Neuronal stem cell (in vitro differentiated cells): Measurements from ENCODE around the gene KRT3.

Experiments used
- DNase-seq: peaks from one replicate; pipeline ENCODE4 v3.0.0-alpha.2; 2013; ENCODE audit warnings: low spot score
- H2AFZ ChIP-seq: one replicate; pipeline ENCODE4 v1.6.1; 2013; ENCODE audit warnings: mild to moderate bottlenecking, low read length, inconsistent platforms
- H2AK5ac ChIP-seq: 2 replicates; pipeline ENCODE4 v1.6.1; 2013; ENCODE audit warnings: low read depth, mild to moderate bottlenecking, inconsistent platforms, low read length, moderate library complexity, mixed read lengths
- H2BK120ac ChIP-seq: 2 replicates; pipeline ENCODE4 v1.6.1; 2013; ENCODE audit warnings: low read depth, mild to moderate bottlenecking, inconsistent platforms, low read length, moderate library complexity, mixed read lengths
- H2BK12ac ChIP-seq: one replicate; pipeline ENCODE4 v1.6.1; 2013; ENCODE audit warnings: low read length, inconsistent platforms
- H2BK15ac ChIP-seq: 2 replicates; pipeline ENCODE4 v1.6.1; 2013; ENCODE audit warnings: mild to moderate bottlenecking, low read length, inconsistent platforms, mixed read lengths
- H2BK5ac ChIP-seq: one replicate; pipeline ENCODE4 v1.6.1; 2013; ENCODE audit warnings: inconsistent platforms, mild to moderate bottlenecking, low read length, moderate library complexity
- H3K14ac ChIP-seq: one replicate; pipeline ENCODE4 v1.6.1; 2013; ENCODE audit warnings: low read length, inconsistent platforms
- H3K18ac ChIP-seq: 2 replicates; pipeline ENCODE4 v1.6.1; 2013; ENCODE audit warnings: low read length, inconsistent platforms
- H3K23ac ChIP-seq: 2 replicates; pipeline ENCODE4 v1.6.1; 2013; ENCODE audit warnings: low read depth, mild to moderate bottlenecking, mixed read lengths, low read length, inconsistent platforms; ENCODE audit not compliant: poor library complexity
- H3K27ac ChIP-seq: replicated peaks from 3 replicates; pipeline ENCODE4 v1.5.1; 2013; ENCODE audit warnings: low read length, inconsistent platforms
- H3K27me3 ChIP-seq, 3 experiments: 2 replicates each; pipeline ENCODE4 v1.6.1; 2013; ENCODE audit warnings: low read length in 3 of 3, mild to moderate bottlenecking in 2 of 3, inconsistent platforms in 1 of 3, low read depth in 1 of 3, mixed read lengths in 1 of 3, moderate library complexity in 1 of 3; ENCODE audit not compliant: control insufficient read depth in 3 of 3, insufficient read depth in 3 of 3
- H3K36me3 ChIP-seq, 2 donors: replicated peaks in 1 of 2; 2 replicates each; pipeline ENCODE4 v1.6.1; 2013; ENCODE audit warnings: low read length in 2 of 2; ENCODE audit not compliant: control insufficient read depth in 2 of 2, insufficient read depth in 2 of 2
- H3K4ac ChIP-seq: 2 replicates; pipeline ENCODE4 v1.6.1; 2013; ENCODE audit warnings: inconsistent platforms, mild to moderate bottlenecking, low read length, moderate library complexity
- H3K4me1 ChIP-seq, 2 donors: 1 replicate in 1 of 2; 2 replicates in 1 of 2; pipeline ENCODE4 v1.6.1; 2013; ENCODE audit warnings: low read length in 2 of 2, low read depth in 1 of 2; ENCODE audit not compliant: control insufficient read depth in 2 of 2, insufficient read depth in 1 of 2
- H3K4me2 ChIP-seq: one replicate; pipeline ENCODE4 v1.6.1; 2013; ENCODE audit warnings: mild to moderate bottlenecking, low read length, inconsistent platforms; ENCODE audit not compliant: insufficient read depth, poor library complexity, severe bottlenecking
- H3K4me3 ChIP-seq, 2 donors: 2 replicates each; pipeline ENCODE4 v1.5.1; 2013; ENCODE audit warnings: low read length in 2 of 2, mild to moderate bottlenecking in 2 of 2, inconsistent platforms in 1 of 2, moderate library complexity in 1 of 2
- H3K79me1 ChIP-seq: one replicate; pipeline ENCODE4 v1.6.1; 2013; ENCODE audit warnings: low read depth, mild to moderate bottlenecking, inconsistent platforms, low read length, moderate library complexity
- H3K9ac ChIP-seq: one replicate; pipeline ENCODE4 v1.6.1; 2013; ENCODE audit warnings: mild to moderate bottlenecking, low read depth, low read length, inconsistent platforms; ENCODE audit not compliant: poor library complexity
- H3K9me3 ChIP-seq, 2 donors: replicated peaks in 1 of 2; 2 replicates each; pipeline versions ENCODE3 to v1.6.1; 2013; ENCODE audit warnings: low read length in 2 of 2, mild to moderate bottlenecking in 2 of 2, inconsistent platforms in 1 of 2, low read depth in 1 of 2, mixed read lengths in 1 of 2, moderate library complexity in 1 of 2; ENCODE audit not compliant: control insufficient read depth in 2 of 2, insufficient read depth in 1 of 2
- H4K8ac ChIP-seq: one replicate; pipeline ENCODE4 v1.6.1; 2013; ENCODE audit warnings: low read depth, mild to moderate bottlenecking, inconsistent platforms, low read length, moderate library complexity
- H4K91ac ChIP-seq: one replicate; pipeline ENCODE4 v1.6.1; 2013; ENCODE audit warnings: low read length, low read depth, mild to moderate bottlenecking, inconsistent platforms; ENCODE audit not compliant: poor library complexity
- WGBS, 2 donors: extraction: QIAGEN DNeasy Blood & Tissue Kit; methylation state at CpG; one replicate each; pipeline ENCODE4 v1.1.7; 2013; ENCODE audit warnings: missing lambda C conversion rate in 2 of 2, mixed read lengths in 1 of 2; ENCODE audit not compliant: insufficient read length in 2 of 2, insufficient replicate concordance in 1 of 2; ENCODE audit errors: extremely low coverage in 2 of 2; 5-methylcytosine and 5-hydroxymethylcytosine counted together

KRT3 gene

DNA sequence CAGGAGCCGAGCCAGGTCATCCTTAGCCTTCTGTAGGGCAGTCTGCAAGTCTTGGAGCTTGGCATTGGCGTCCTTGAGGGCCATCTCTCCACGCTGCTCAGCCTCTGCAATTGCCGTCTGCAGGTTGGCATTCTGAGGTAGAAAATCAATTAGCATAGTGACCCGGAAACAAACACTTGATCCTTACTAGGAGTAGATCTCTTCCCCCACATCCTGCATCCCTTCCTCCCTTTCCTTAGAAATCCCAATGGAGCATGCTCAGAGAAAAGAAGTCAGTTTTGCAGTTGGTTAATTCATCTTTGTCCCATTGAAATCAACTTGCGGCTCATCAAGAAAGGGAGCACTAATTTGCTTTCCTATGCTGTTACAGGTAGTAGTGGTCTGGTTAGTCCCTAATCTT, 24.8 kb downstream of the KRT3 start:
- no peak overlapping the region for H3K23ac ChIP-seq
- H2BK15ac ChIP-seq, result no peak overlapping the region
- H3K9ac ChIP-seq, result no peak overlapping the region
- H4K91ac ChIP-seq, result no peak overlapping the region
- H3K9me3 ChIP-seq, result peaks cover 0 to 2% of the 10 kb centered on the region in 2 donors
- H3K14ac ChIP-seq, result no peak overlapping the region
- no CpG with 5 or more reads among the region's 6 CpGs for WGBS, 2 donors
- no peak overlapping the region for H2BK12ac ChIP-seq
- no peak overlapping the region for H2BK5ac ChIP-seq
- H3K36me3 ChIP-seq, result no peaks in the 10 kb centered on the region
- no peak overlapping the region for H3K4ac ChIP-seq
- no peak overlapping the region for H3K27ac ChIP-seq
- DNase-seq, result no peak
- no peak overlapping the region for H2AK5ac ChIP-seq
- peaks cover 0 to 3% of the 10 kb centered on the region in 2 donors for H3K4me1 ChIP-seq
- no peak overlapping the region for H4K8ac ChIP-seq
- no peak overlapping the region for H2BK120ac ChIP-seq
- no peak overlapping the region for H3K4me2 ChIP-seq
- no peak overlapping the region for H3K18ac ChIP-seq
- H3K4me3 ChIP-seq, result no peak overlapping the region
- peaks cover 0 to 7% (median 0%) of the 10 kb centered on the region in 3 experiments for H3K27me3 ChIP-seq
- no peaks in the 10 kb centered on the region for H3K79me1 ChIP-seq
- H2AFZ ChIP-seq, result no peak overlapping the region

DNA sequence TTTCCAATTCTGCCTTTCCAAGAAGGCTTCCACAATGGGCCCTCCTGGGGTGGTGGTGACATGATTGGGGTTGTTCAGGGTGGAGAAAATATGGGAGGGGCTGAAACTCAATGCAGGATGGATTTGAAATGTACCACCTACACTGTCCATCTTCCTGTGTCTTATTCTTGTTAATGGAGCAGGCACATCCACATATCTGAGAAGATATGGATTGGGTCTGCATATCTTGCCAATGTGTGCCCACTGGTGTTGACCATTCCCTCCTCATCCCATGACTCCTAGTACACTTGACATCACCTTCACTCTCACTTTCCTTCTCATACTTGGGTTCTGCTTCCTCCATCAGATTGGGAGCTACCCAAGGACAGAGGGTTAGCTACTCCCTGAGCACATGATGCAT, 26.0 kb downstream of the KRT3 start:
- H3K14ac ChIP-seq, result no peak overlapping the region
- no peak overlapping the region for H3K4ac ChIP-seq
- no peak overlapping the region for H3K18ac ChIP-seq
- H3K23ac ChIP-seq, result no peak overlapping the region
- no peak overlapping the region for H4K91ac ChIP-seq
- H2BK12ac ChIP-seq, result no peak overlapping the region
- H2AFZ ChIP-seq, result no peak overlapping the region
- peaks cover 0 to 7% (median 0%) of the 10 kb centered on the region in 3 experiments for H3K27me3 ChIP-seq
- H3K27ac ChIP-seq, result no peak overlapping the region
- H2AK5ac ChIP-seq, result no peak overlapping the region
- no peak for DNase-seq
- peaks cover 0 to 3% of the 10 kb centered on the region in 2 donors for H3K4me1 ChIP-seq
- no peak overlapping the region for H3K9ac ChIP-seq
- H2BK15ac ChIP-seq, result no peak overlapping the region
- no peak overlapping the region for H3K4me2 ChIP-seq
- peaks cover 0 to 2% of the 10 kb centered on the region in 2 donors for H3K9me3 ChIP-seq
- no peaks in the 10 kb centered on the region for H3K36me3 ChIP-seq
- H2BK5ac ChIP-seq, result no peak overlapping the region
- no peak overlapping the region for H2BK120ac ChIP-seq
- no peak overlapping the region for H3K4me3 ChIP-seq
- H4K8ac ChIP-seq, result no peak overlapping the region
- H3K79me1 ChIP-seq, result no peaks in the 10 kb centered on the region

DNA sequence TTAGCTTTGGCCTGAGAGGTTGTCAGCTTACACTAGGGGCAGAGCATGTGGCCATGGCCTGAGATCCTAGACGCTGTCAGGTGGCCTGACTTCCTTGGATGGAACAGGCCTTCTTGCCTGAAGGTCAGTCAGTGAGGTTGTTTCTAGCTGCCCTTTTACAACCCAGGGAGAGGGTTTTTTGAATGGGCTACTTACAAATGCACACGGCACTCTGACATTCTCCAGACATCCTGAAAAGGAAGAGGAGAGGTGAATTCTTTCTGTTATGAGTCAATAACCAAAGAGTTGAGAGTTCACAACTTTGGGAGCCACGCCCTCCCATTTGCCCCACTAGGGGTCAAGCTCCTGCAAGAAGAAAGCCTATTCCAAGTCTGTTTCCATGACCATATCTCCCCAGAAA, 26.6 kb downstream of the KRT3 start:
- H3K4me1 ChIP-seq, result peaks cover 0 to 3% of the 10 kb centered on the region in 2 donors
- WGBS, 2 donors, result no CpG with 5 or more reads among the region's 3 CpGs
- H3K4ac ChIP-seq, result no peak overlapping the region
- H2BK12ac ChIP-seq, result no peak overlapping the region
- no peak overlapping the region for H2BK120ac ChIP-seq
- H3K79me1 ChIP-seq, result no peaks in the 10 kb centered on the region
- H3K36me3 ChIP-seq, result no peaks in the 10 kb centered on the region
- peaks cover 0 to 7% (median 0%) of the 10 kb centered on the region in 3 experiments for H3K27me3 ChIP-seq
- H2AFZ ChIP-seq, result no peak overlapping the region
- no peak overlapping the region for H2AK5ac ChIP-seq
- H3K27ac ChIP-seq, result no peak overlapping the region
- H2BK5ac ChIP-seq, result no peak overlapping the region
- no peak overlapping the region for H3K18ac ChIP-seq
- H3K9ac ChIP-seq, result no peak overlapping the region
- H3K14ac ChIP-seq, result no peak overlapping the region
- H3K23ac ChIP-seq, result no peak overlapping the region
- DNase-seq, result no peak
- H3K9me3 ChIP-seq, result peaks cover 0 to 2% of the 10 kb centered on the region in 2 donors
- H4K91ac ChIP-seq, result no peak overlapping the region
- H4K8ac ChIP-seq, result no peak overlapping the region
- H3K4me3 ChIP-seq, result no peak overlapping the region
- no peak overlapping the region for H3K4me2 ChIP-seq
- H2BK15ac ChIP-seq, result no peak overlapping the region

DNA sequence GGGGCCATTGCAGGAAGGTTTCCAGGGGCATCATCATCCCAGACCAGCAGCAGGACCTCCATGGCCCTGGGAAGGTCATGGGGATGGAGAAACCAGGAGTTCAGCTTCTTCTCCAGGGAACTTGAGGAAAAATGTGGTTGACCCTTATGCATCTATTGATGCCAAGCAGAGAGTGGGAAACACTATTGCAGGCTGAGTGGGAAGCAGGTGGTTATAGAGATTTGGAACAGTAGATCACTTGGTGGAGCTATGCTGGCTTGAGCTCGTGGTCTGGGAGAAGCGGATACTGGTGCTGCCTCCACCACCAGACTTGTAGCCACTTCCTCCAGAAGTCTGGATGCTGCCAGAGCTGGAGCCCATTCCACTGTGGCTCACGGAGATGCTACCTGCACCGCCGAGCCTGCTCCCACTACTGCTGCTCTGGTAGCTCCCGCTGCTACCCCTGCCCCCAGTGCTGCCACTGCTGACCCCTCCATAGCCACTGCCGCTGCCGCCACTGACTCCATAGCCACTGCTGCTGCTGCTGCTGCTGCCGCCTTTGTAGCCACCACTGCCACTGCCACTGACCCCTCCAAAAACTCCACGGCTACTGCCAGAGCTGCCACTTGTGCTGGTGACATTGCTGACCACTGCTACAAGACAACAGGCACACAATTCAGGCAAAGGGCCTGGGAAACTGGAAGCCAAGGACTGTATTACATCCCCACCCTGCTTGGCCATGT, 27.3 kb downstream of the KRT3 start:
- no peak overlapping the region for H3K9ac ChIP-seq
- no peak overlapping the region for H3K4me2 ChIP-seq
- H2BK120ac ChIP-seq, result no peak overlapping the region
- H4K91ac ChIP-seq, result no peak overlapping the region
- H3K4me1 ChIP-seq, result peaks cover 0 to 3% of the 10 kb centered on the region in 2 donors
- peak overlapping the region; percentile 59 for H3K14ac ChIP-seq
- H3K18ac ChIP-seq, result no peak overlapping the region
- no peaks in the 10 kb centered on the region for H3K79me1 ChIP-seq
- no peak overlapping the region for H4K8ac ChIP-seq
- no peak overlapping the region for H3K4ac ChIP-seq
- peaks cover 0 to 7% (median 0%) of the 10 kb centered on the region in 3 experiments for H3K27me3 ChIP-seq
- no peak overlapping the region for H2BK5ac ChIP-seq
- H2BK12ac ChIP-seq, result no peak overlapping the region
- H2AFZ ChIP-seq, result no peak overlapping the region
- H3K23ac ChIP-seq, result no peak overlapping the region
- no peak overlapping the region for H2BK15ac ChIP-seq
- no peak overlapping the region for H3K4me3 ChIP-seq
- no peak for DNase-seq
- peaks cover 0 to 2% of the 10 kb centered on the region in 2 donors for H3K9me3 ChIP-seq
- no peak overlapping the region for H3K27ac ChIP-seq
- no peaks in the 10 kb centered on the region for H3K36me3 ChIP-seq
- H2AK5ac ChIP-seq, result no peak overlapping the region
- no CpG with 5 or more reads among the region's 10 CpGs for WGBS, 2 donors
